ENCODE data around the gene CUBN. TPM values are rescaled to one million over a fixed set of nuclear protein-coding genes. Genes with fewer than 3 reads are reported as not detected.

CUBN gene
- polyA plus RNA-seq, 1 donor: 73.9 TPM

DNA sequence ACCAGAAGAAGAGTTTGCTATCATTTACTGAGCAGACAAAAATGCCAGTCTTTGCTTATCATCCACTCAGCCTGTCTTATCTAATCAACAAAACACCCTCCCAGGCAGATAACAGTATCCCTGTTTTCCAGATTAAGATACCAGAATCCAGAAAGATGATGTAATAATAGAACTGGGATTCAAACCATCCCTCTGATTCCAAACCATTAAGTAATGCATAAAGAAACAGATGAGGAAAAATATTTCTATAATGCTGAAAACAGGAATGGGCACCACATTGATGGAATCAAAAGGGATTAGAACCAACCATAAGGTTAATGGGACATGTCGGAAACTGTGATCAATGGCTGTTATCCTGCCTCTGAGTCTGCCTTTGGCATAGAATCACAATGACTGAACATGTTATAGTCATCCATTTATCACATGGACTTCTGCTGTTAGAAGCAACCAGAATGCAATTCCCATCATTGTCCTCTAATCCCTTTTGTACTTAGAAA, 220.3 kb downstream of the CUBN start:
- peaks cover 7% of the 10 kb centered on the region for H3K36me3 ChIP-seq (ENCODE audit: control insufficient read depth, insufficient read depth, low read length)
- 100% methylated on average over 1 of the region's 1 CpG for WGBS (ENCODE audit: insufficient coverage, low lambda C conversion rate)
- no peaks in the 10 kb centered on the region for H3K9me3 ChIP-seq (ENCODE audit: control insufficient read depth, low read depth, low read length)
- H3K27ac ChIP-seq (ENCODE audit: low read length): no peak overlapping the region
- DNase-seq: no peak
- H3K4me1 ChIP-seq (ENCODE audit: control insufficient read depth, insufficient read depth, low read length): no peaks in the 10 kb centered on the region
- H3K27me3 ChIP-seq (ENCODE audit: control insufficient read depth, insufficient read depth, low read length): no peaks in the 10 kb centered on the region
- no peak overlapping the region for H3K4me3 ChIP-seq (ENCODE audit: low read length)

DNA sequence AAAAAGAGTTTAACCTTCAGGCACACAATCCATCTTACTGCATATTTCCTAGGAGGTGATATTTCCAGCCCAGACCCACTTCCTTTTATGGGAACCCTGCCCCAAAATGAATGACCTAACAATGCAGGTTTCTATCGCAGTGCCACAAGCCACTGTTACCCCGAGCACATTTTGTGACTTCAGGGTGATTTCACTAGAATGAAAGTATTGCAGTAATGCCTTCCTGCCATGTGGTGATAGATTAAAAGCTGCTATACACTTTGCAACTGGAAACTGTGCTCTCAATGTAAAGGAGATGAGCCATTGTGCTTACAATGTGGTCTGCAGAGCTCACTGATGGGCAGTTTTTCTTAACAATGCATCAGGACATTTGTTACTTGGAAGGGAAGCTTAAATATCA, 221.9 kb downstream of the CUBN start:
- H3K27ac ChIP-seq (ENCODE audit: low read length): no peak overlapping the region
- H3K36me3 ChIP-seq (ENCODE audit: control insufficient read depth, insufficient read depth, low read length): peaks cover 4% of the 10 kb centered on the region
- DNase-seq: no peak
- no peak overlapping the region for H3K4me3 ChIP-seq (ENCODE audit: low read length)
- H3K4me1 ChIP-seq (ENCODE audit: control insufficient read depth, insufficient read depth, low read length): no peaks in the 10 kb centered on the region
- H3K9me3 ChIP-seq (ENCODE audit: control insufficient read depth, low read depth, low read length): no peaks in the 10 kb centered on the region
- H3K27me3 ChIP-seq (ENCODE audit: control insufficient read depth, insufficient read depth, low read length): no peaks in the 10 kb centered on the region
- no CpG with 5 or more reads among the region's 2 CpGs for WGBS (ENCODE audit: insufficient coverage, low lambda C conversion rate)

GRCh38 chr10:16905320-16905719, 224.3 kb downstream of the CUBN start:
- no CpG with 5 or more reads among the region's 8 CpGs for WGBS (ENCODE audit: insufficient coverage, low lambda C conversion rate)
- Histone ChIP-seq H3K4me1 (ENCODE audit: control insufficient read depth, insufficient read depth, low read length) (no peaks in the 10 kb centered on the region), H3K36me3 (ENCODE audit: control insufficient read depth, insufficient read depth, low read length) (no peaks in the 10 kb centered on the region), H3K4me3 (ENCODE audit: low read length) (no peak overlapping the region), H3K9me3 (ENCODE audit: control insufficient read depth, low read depth, low read length) (no peaks in the 10 kb centered on the region), H3K27me3 (ENCODE audit: control insufficient read depth, insufficient read depth, low read length) (no peaks in the 10 kb centered on the region), H3K27ac (ENCODE audit: low read length) (no peak overlapping the region)
- DNase-seq: no peak

- H3K36me3 ChIP-seq (ENCODE audit: control insufficient read depth, insufficient read depth, low read length): peaks cover 2% of the 10 kb centered on the region
- H3K27ac ChIP-seq (ENCODE audit: low read length): no peak overlapping the region
- H3K9me3 ChIP-seq (ENCODE audit: control insufficient read depth, low read depth, low read length): no peaks in the 10 kb centered on the region
- no CpG with 5 or more reads among the region's 4 CpGs for WGBS (ENCODE audit: insufficient coverage, low lambda C conversion rate)
- no peak for DNase-seq
- no peak overlapping the region for H3K4me3 ChIP-seq (ENCODE audit: low read length)
- H3K4me1 ChIP-seq (ENCODE audit: control insufficient read depth, insufficient read depth, low read length): no peaks in the 10 kb centered on the region
- no peaks in the 10 kb centered on the region for H3K27me3 ChIP-seq (ENCODE audit: control insufficient read depth, insufficient read depth, low read length)
Observed at GRCh38 chr10:16904639-16905061, 225.0 kb downstream of the CUBN start.

GRCh38 chr10:16904049-16904448, 225.6 kb downstream of the CUBN start:
- no peak for DNase-seq
- H3K36me3 ChIP-seq (ENCODE audit: control insufficient read depth, insufficient read depth, low read length): peaks cover 2% of the 10 kb centered on the region
- no peak overlapping the region for H3K4me3 ChIP-seq (ENCODE audit: low read length)
- H3K27me3 ChIP-seq (ENCODE audit: control insufficient read depth, insufficient read depth, low read length): no peaks in the 10 kb centered on the region
- no peak overlapping the region for H3K27ac ChIP-seq (ENCODE audit: low read length)
- no peaks in the 10 kb centered on the region for H3K4me1 ChIP-seq (ENCODE audit: control insufficient read depth, insufficient read depth, low read length)
- no peaks in the 10 kb centered on the region for H3K9me3 ChIP-seq (ENCODE audit: control insufficient read depth, low read depth, low read length)

GRCh38 chr10:16902606-16903005, 227.0 kb downstream of the CUBN start:
- Histone ChIP-seq H3K27ac (ENCODE audit: low read length) (no peak overlapping the region), H3K27me3 (ENCODE audit: control insufficient read depth, insufficient read depth, low read length) (no peaks in the 10 kb centered on the region), H3K9me3 (ENCODE audit: control insufficient read depth, low read depth, low read length) (no peaks in the 10 kb centered on the region), H3K4me3 (ENCODE audit: low read length) (no peak overlapping the region), H3K4me1 (ENCODE audit: control insufficient read depth, insufficient read depth, low read length) (no peaks in the 10 kb centered on the region), H3K36me3 (ENCODE audit: control insufficient read depth, insufficient read depth, low read length) (peaks cover 3% of the 10 kb centered on the region)
- no CpG with 5 or more reads among the region's 1 CpG for WGBS (ENCODE audit: insufficient coverage, low lambda C conversion rate)
- no peak for DNase-seq

GRCh38 chr10:16901106-16901505, 228.5 kb downstream of the CUBN start:
- WGBS (ENCODE audit: insufficient coverage, low lambda C conversion rate): no CpG with 5 or more reads among the region's 2 CpGs
- Histone ChIP-seq H3K4me1 (ENCODE audit: control insufficient read depth, insufficient read depth, low read length) (no peaks in the 10 kb centered on the region), H3K36me3 (ENCODE audit: control insufficient read depth, insufficient read depth, low read length) (peaks cover 7% of the 10 kb centered on the region), H3K4me3 (ENCODE audit: low read length) (no peak overlapping the region), H3K9me3 (ENCODE audit: control insufficient read depth, low read depth, low read length) (no peaks in the 10 kb centered on the region), H3K27me3 (ENCODE audit: control insufficient read depth, insufficient read depth, low read length) (no peaks in the 10 kb centered on the region), H3K27ac (ENCODE audit: low read length) (no peak overlapping the region)
- no peak for DNase-seq

- H3K4me3 ChIP-seq (ENCODE audit: low read length): no peak overlapping the region
- no peaks in the 10 kb centered on the region for H3K4me1 ChIP-seq (ENCODE audit: control insufficient read depth, insufficient read depth, low read length)
- no peak for DNase-seq
- H3K27me3 ChIP-seq (ENCODE audit: control insufficient read depth, insufficient read depth, low read length): no peaks in the 10 kb centered on the region
- 78% methylated on average over 2 of the region's 3 CpGs for WGBS (ENCODE audit: insufficient coverage, low lambda C conversion rate)
- H3K36me3 ChIP-seq (ENCODE audit: control insufficient read depth, insufficient read depth, low read length): peaks cover 7% of the 10 kb centered on the region
- H3K9me3 ChIP-seq (ENCODE audit: control insufficient read depth, low read depth, low read length): no peaks in the 10 kb centered on the region
- H3K27ac ChIP-seq (ENCODE audit: low read length): no peak overlapping the region
Observed at GRCh38 chr10:16896993-16897392, 232.6 kb downstream of the CUBN start.

- WGBS (ENCODE audit: insufficient coverage, low lambda C conversion rate): no CpG with 5 or more reads among the region's 1 CpG
- DNase-seq: no peak
- no peaks in the 10 kb centered on the region for H3K4me1 ChIP-seq (ENCODE audit: control insufficient read depth, insufficient read depth, low read length)
- H3K27ac ChIP-seq (ENCODE audit: low read length): no peak overlapping the region
- H3K9me3 ChIP-seq (ENCODE audit: control insufficient read depth, low read depth, low read length): no peaks in the 10 kb centered on the region
- no peak overlapping the region for H3K4me3 ChIP-seq (ENCODE audit: low read length)
- H3K27me3 ChIP-seq (ENCODE audit: control insufficient read depth, insufficient read depth, low read length): no peaks in the 10 kb centered on the region
- peaks cover 5% of the 10 kb centered on the region for H3K36me3 ChIP-seq (ENCODE audit: control insufficient read depth, insufficient read depth, low read length)
Observed at GRCh38 chr10:16894821-16895220, 234.8 kb downstream of the CUBN start.

- Histone ChIP-seq H3K27me3 (ENCODE audit: control insufficient read depth, insufficient read depth, low read length) (no peaks in the 10 kb centered on the region), H3K36me3 (ENCODE audit: control insufficient read depth, insufficient read depth, low read length) (peaks cover 5% of the 10 kb centered on the region), H3K27ac (ENCODE audit: low read length) (no peak overlapping the region), H3K4me3 (ENCODE audit: low read length) (no peak overlapping the region), H3K4me1 (ENCODE audit: control insufficient read depth, insufficient read depth, low read length) (no peaks in the 10 kb centered on the region), H3K9me3 (ENCODE audit: control insufficient read depth, low read depth, low read length) (no peaks in the 10 kb centered on the region)
- WGBS (ENCODE audit: insufficient coverage, low lambda C conversion rate): 71% methylated on average over 2 of the region's 5 CpGs
- DNase-seq: no peak
Observed at GRCh38 chr10:16893664-16894063, 235.9 kb downstream of the CUBN start.

DNA sequence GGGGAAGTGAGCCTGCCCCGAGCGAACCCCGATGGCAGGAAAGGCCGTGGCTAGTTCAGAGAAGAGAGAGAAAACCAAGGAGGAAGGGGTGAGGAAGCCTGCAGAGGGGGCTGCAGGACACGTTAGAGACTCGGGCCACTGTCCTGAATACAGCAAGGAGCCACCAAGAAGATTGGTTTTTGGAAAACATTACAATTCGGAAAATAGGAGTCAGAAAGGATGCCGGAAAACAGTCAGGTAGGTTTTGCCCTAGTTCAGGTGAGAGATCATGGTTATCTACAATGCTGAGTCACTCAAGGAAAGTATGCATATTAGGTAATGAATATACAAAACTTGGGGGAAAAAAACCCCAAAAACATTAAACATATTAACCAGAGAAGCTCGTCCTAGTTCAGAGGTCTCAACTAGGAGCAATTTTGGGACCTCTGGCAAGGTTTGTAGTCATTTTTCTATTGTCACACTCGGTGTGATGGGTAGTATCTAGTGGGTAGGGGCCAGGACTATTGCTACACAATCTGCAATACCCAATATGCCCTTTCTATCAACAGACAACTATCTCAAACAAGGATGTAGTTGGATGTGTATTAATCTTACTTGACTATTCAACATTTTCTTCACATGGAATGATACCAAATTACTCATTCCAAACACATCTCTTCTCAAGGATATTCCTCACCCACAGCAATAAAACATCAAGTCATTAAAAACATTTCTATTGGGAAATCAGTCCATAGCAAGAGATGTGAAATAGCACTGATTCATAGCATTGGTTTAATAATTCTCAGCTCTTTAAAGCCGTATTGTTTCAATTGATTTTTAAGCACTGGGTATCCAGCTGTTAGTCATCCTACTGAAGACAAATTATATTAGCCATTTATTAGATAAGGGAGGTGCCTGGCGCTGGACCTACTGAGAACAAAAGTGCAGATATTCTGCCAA, 238.0 kb downstream of the CUBN start:
- Histone ChIP-seq H3K27ac (ENCODE audit: low read length) (no peak overlapping the region), H3K36me3 (ENCODE audit: control insufficient read depth, insufficient read depth, low read length) (peaks cover 2% of the 10 kb centered on the region), H3K27me3 (ENCODE audit: control insufficient read depth, insufficient read depth, low read length) (no peaks in the 10 kb centered on the region), H3K4me1 (ENCODE audit: control insufficient read depth, insufficient read depth, low read length) (no peaks in the 10 kb centered on the region), H3K9me3 (ENCODE audit: control insufficient read depth, low read depth, low read length) (no peaks in the 10 kb centered on the region), H3K4me3 (ENCODE audit: low read length) (peak overlapping the region; percentile 15)
- peak in 1 of 2 donors; percentile 29 for DNase-seq
- WGBS (ENCODE audit: insufficient coverage, low lambda C conversion rate): no CpG with 5 or more reads among the region's 12 CpGs

All from large intestine (tissue), 3 donors.